Measurements from ENCODE around the gene TPTE.
"Not testable (repeated sequence)": the region's sequence is repeated elsewhere in the genome, so short reads cannot be mapped to it uniquely, and the experiment has no call there.

The TPTE gene

DNA sequence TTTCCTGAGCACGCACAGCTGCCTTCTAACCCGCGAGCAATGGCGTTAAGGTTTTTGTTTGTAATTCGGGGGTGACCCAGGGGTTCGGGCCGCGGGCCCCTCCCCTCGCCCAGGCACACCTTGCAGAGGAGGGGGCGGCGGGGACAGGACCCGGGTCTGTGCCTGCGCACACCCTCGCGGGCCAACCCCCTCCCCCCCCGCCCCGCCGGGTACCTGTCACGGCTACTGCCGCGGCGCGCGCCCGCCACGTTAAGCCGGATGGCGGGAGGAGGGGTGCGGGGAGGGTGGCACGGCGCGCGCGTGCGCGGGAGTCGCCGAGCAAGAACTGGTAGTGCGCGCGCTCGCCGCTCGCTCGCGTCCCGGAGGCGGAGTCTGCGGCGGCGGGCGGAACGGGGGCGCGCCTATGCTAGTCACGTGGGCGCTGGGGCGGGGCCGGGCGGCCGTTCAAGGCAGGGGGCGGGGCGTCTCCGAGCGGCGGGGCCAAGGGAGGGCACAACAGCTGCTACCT is at the start of gene TPTE:
TPTE (plus strand) TSS at position 493 of the 508 bp plus-strand sequence. CDS start 17,141 bp downstream, outside the sequence.
- H3K4me1 ChIP-seq (ENCODE audit: insufficient read depth, low read length): no peaks in the 10 kb centered on the region
- no peak within 1 kb of the TSS for H3K9ac ChIP-seq (ENCODE audit: low read depth, low read length)

DNA sequence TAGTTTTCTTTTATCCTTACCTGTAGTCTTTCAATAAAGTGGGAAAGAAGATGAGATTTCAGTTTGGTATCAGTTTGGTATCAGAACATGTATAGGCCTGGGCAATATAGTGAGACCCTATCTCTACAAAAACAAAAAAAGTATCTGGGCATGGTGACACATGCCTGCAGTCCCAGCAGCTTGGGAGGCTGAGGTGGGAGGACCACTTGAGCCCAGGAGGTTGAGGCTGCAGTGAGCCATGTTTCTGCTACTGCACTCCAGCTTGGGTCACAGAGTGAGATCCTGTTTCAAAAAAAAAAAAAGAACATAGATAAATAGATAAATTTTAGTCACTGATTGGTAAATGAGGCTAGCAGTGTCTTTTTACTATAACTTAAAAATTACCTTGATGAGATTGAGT is 49.4 kb upstream of the TPTE start:
- H3K9ac ChIP-seq (ENCODE audit: low read depth, low read length); H3K36me3 ChIP-seq (ENCODE audit: insufficient read depth, low read depth, low read length); H3K27me3 ChIP-seq (ENCODE audit: insufficient read depth, low read length); H3K27ac ChIP-seq (ENCODE audit: low read length); H3K4me1 ChIP-seq (ENCODE audit: insufficient read depth, low read length); H3K4me3 ChIP-seq (ENCODE audit: low read length): not testable (repeated sequence)
- peaks cover 79% of the 10 kb centered on the region for H3K9me3 ChIP-seq (ENCODE audit: insufficient read depth, low read depth, low read length)

More for the DNA sequence above, at the start of gene TPTE:
- no peaks in the 10 kb centered on the region for H3K27me3 ChIP-seq (ENCODE audit: insufficient read depth, low read length)
- H3K27ac ChIP-seq (ENCODE audit: low read length): no peak within 1 kb of the TSS
- no peak within 1 kb of the TSS for H3K4me3 ChIP-seq (ENCODE audit: low read length)
- no peaks in the 10 kb centered on the region for H3K36me3 ChIP-seq (ENCODE audit: insufficient read depth, low read depth, low read length)
- H3K9me3 ChIP-seq (ENCODE audit: insufficient read depth, low read depth, low read length): peaks cover 74% of the 10 kb centered on the region

DNA sequence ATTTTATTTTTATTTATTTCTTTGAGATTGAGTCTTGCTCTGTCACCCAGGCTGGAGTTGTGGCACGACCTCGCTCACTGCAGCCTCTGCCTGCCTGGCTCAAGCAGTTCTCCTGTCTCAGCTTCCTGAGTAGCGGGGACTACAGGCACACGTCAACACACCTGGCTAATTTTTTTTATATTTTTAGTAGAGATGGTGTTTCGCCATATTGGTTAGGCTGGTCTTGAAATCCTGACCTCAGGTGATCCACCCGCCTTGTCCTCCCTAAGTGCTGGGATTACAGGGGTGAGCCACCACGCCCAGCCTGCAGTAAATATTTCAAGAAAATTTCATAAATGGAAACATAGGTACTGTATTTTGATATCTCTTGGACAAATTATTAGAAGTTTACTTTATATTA is 43.6 kb upstream of the TPTE start:
- H3K27ac ChIP-seq (ENCODE audit: low read length); H3K4me3 ChIP-seq (ENCODE audit: low read length); H3K36me3 ChIP-seq (ENCODE audit: insufficient read depth, low read depth, low read length); H3K27me3 ChIP-seq (ENCODE audit: insufficient read depth, low read length); H3K9ac ChIP-seq (ENCODE audit: low read depth, low read length); H3K4me1 ChIP-seq (ENCODE audit: insufficient read depth, low read length): not testable (repeated sequence)
- H3K9me3 ChIP-seq (ENCODE audit: insufficient read depth, low read depth, low read length): peaks cover 52% of the 10 kb centered on the region

GRCh38 chr21:10479875-10480274 is 41.5 kb upstream of the TPTE start:
- peaks cover 49% of the 10 kb centered on the region for H3K9me3 ChIP-seq (ENCODE audit: insufficient read depth, low read depth, low read length)
- H3K4me3 ChIP-seq (ENCODE audit: low read length); H3K36me3 ChIP-seq (ENCODE audit: insufficient read depth, low read depth, low read length); H3K27ac ChIP-seq (ENCODE audit: low read length); H3K4me1 ChIP-seq (ENCODE audit: insufficient read depth, low read length); H3K9ac ChIP-seq (ENCODE audit: low read depth, low read length); H3K27me3 ChIP-seq (ENCODE audit: insufficient read depth, low read length): not testable (repeated sequence)

DNA sequence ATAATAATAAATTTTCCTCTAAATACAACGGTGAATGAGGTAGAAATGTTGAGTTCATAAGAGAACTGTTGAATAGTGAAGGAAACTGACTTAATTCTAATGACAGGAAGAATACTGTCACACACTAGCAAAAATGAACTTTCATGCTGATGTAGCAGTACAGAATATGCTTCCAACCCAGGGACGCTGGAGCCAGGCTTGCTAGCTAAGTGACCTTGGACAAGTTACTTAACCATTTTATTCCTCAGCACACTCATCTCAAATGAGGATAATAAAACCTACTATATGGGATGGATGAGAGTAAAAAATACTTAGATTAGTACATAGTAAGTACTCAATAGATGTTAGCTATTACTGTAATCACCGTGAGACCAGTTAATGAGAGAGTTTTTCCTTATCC is 36.5 kb upstream of the TPTE start:
- H3K27me3 ChIP-seq (ENCODE audit: insufficient read depth, low read length); H3K27ac ChIP-seq (ENCODE audit: low read length); H3K4me1 ChIP-seq (ENCODE audit: insufficient read depth, low read length); H3K4me3 ChIP-seq (ENCODE audit: low read length); H3K9ac ChIP-seq (ENCODE audit: low read depth, low read length); H3K36me3 ChIP-seq (ENCODE audit: insufficient read depth, low read depth, low read length): not testable (repeated sequence)
- H3K9me3 ChIP-seq (ENCODE audit: insufficient read depth, low read depth, low read length): peaks cover 27% of the 10 kb centered on the region

- not testable (repeated sequence) for H3K4me3 ChIP-seq (ENCODE audit: low read length); H3K9ac ChIP-seq (ENCODE audit: low read depth, low read length); H3K27me3 ChIP-seq (ENCODE audit: insufficient read depth, low read length); H3K27ac ChIP-seq (ENCODE audit: low read length); H3K36me3 ChIP-seq (ENCODE audit: insufficient read depth, low read depth, low read length); H3K4me1 ChIP-seq (ENCODE audit: insufficient read depth, low read length)
- H3K9me3 ChIP-seq (ENCODE audit: insufficient read depth, low read depth, low read length): peaks cover 13% of the 10 kb centered on the region
Observed at GRCh38 chr21:10490453-10490852, 30.9 kb upstream of the TPTE start.

GRCh38 chr21:10511116-10511515 is 10.3 kb upstream of the TPTE start:
- Histone ChIP-seq H3K4me1 (ENCODE audit: insufficient read depth, low read length) (no peaks in the 10 kb centered on the region), H3K9me3 (ENCODE audit: insufficient read depth, low read depth, low read length) (peaks cover 49% of the 10 kb centered on the region)

DNA sequence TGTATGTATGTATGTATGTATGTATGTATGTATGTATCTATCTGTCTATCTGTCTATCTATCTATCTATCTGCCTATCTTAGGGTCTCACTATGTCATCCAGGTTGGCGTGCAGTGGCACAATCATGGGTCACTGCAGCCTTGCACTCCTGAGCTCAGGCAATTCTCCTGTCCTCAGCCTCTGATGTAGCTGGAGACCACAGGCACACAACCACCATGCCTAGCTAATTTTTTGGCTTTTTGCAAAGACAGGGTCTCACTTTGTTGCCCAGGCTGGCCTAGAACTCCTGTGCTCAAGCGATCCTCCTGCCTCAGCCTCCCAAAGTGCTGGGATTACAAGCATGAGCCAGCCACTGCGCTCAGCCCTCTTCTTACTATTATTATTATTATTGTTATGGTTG is 4.5 kb upstream of the TPTE start:
- peaks cover 74% of the 10 kb centered on the region for H3K9me3 ChIP-seq (ENCODE audit: insufficient read depth, low read depth, low read length)
- H3K9ac ChIP-seq (ENCODE audit: low read depth, low read length); H3K27me3 ChIP-seq (ENCODE audit: insufficient read depth, low read length); H3K36me3 ChIP-seq (ENCODE audit: insufficient read depth, low read depth, low read length); H3K27ac ChIP-seq (ENCODE audit: low read length); H3K4me1 ChIP-seq (ENCODE audit: insufficient read depth, low read length); H3K4me3 ChIP-seq (ENCODE audit: low read length): not testable (repeated sequence)

More at GRCh38 chr21:10511116-10511515, 10.3 kb upstream of the TPTE start:
- H3K27ac ChIP-seq (ENCODE audit: low read length): no peak overlapping the region
- H3K4me3 ChIP-seq (ENCODE audit: low read length): no peak overlapping the region
- H3K36me3 ChIP-seq (ENCODE audit: insufficient read depth, low read depth, low read length): no peaks in the 10 kb centered on the region
- no peaks in the 10 kb centered on the region for H3K27me3 ChIP-seq (ENCODE audit: insufficient read depth, low read length)
- no peak overlapping the region for H3K9ac ChIP-seq (ENCODE audit: low read depth, low read length)

GRCh38 chr21:10517904-10518303 is 3.5 kb upstream of the TPTE start:
- peaks cover 73% of the 10 kb centered on the region for H3K9me3 ChIP-seq (ENCODE audit: insufficient read depth, low read depth, low read length)
- H3K36me3 ChIP-seq (ENCODE audit: insufficient read depth, low read depth, low read length): not testable (repeated sequence)

GRCh38 chr21:10521835-10522500 is 585 bp downstream of the TPTE start:
- H3K27me3 ChIP-seq (ENCODE audit: insufficient read depth, low read length); H3K4me1 ChIP-seq (ENCODE audit: insufficient read depth, low read length); H3K4me3 ChIP-seq (ENCODE audit: low read length); H3K36me3 ChIP-seq (ENCODE audit: insufficient read depth, low read depth, low read length); H3K27ac ChIP-seq (ENCODE audit: low read length); H3K9ac ChIP-seq (ENCODE audit: low read depth, low read length): not testable (repeated sequence)
- peaks cover 75% of the 10 kb centered on the region for H3K9me3 ChIP-seq (ENCODE audit: insufficient read depth, low read depth, low read length)

More at GRCh38 chr21:10517904-10518303, 3.5 kb upstream of the TPTE start:
- not testable (repeated sequence) for H3K4me1 ChIP-seq (ENCODE audit: insufficient read depth, low read length); H3K27ac ChIP-seq (ENCODE audit: low read length); H3K4me3 ChIP-seq (ENCODE audit: low read length); H3K9ac ChIP-seq (ENCODE audit: low read depth, low read length); H3K27me3 ChIP-seq (ENCODE audit: insufficient read depth, low read length)

- H3K9me3 ChIP-seq (ENCODE audit: insufficient read depth, low read depth, low read length): peaks cover 90% of the 10 kb centered on the region
- H3K27me3 ChIP-seq (ENCODE audit: insufficient read depth, low read length): no peaks in the 10 kb centered on the region
- no peak overlapping the region for H3K4me3 ChIP-seq (ENCODE audit: low read length)
- no peak overlapping the region for H3K27ac ChIP-seq (ENCODE audit: low read length)
- no peaks in the 10 kb centered on the region for H3K36me3 ChIP-seq (ENCODE audit: insufficient read depth, low read depth, low read length)
- H3K9ac ChIP-seq (ENCODE audit: low read depth, low read length): no peak overlapping the region
- no peaks in the 10 kb centered on the region for H3K4me1 ChIP-seq (ENCODE audit: insufficient read depth, low read length)
Observed at GRCh38 chr21:10539956-10540355, 18.6 kb downstream of the TPTE start.

DNA sequence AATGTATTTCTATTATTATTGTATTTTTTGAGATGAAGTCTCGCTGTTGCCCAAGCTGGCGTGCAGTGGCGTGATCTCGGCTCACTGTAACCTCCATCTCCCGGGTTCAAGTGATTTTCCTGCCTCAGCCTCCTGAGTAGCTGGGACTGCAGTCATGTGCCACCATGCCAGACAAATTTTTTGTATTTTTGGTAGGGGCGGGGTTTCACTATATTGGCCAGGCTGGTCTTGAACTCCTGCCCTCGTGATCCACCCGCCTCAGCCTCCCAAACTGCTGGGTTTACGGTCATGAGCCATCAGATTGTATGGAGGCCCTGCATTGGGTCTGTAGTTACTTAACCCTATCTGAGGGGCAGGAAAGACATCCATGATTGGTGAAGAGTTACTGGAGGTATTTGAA is 23.0 kb downstream of the TPTE start:
- H3K27me3 ChIP-seq (ENCODE audit: insufficient read depth, low read length); H3K36me3 ChIP-seq (ENCODE audit: insufficient read depth, low read depth, low read length); H3K9ac ChIP-seq (ENCODE audit: low read depth, low read length); H3K27ac ChIP-seq (ENCODE audit: low read length); H3K4me1 ChIP-seq (ENCODE audit: insufficient read depth, low read length); H3K4me3 ChIP-seq (ENCODE audit: low read length): not testable (repeated sequence)
- H3K9me3 ChIP-seq (ENCODE audit: insufficient read depth, low read depth, low read length): peaks cover 88% of the 10 kb centered on the region
